HepG2 (cell line): Measurements from ENCODE around the gene TTBK1. TPM values are rescaled to one million over a fixed set of nuclear protein-coding genes. Genes with fewer than 3 reads are reported as not detected.

Experiments
- ATAC-seq: fragments of 200-7000 bp; cut with Tn5 transposase; 3 replicates; pipeline ENCODE4 v1.9.1; 2020; ENCODE audit warnings: mild to moderate bottlenecking, moderate library complexity
- BruUV-seq: library from RNA; stranded (reverse); fragments of 400-500 nt; replicated peaks from 2 replicates; lab custom pipeline; 2021; lab: Mats Ljungman, UMichigan
- CTCF ChIA-PET: fragments of 300-600 bp; formaldehyde crosslinking; extraction: SDS; loops from one replicate; lab custom pipeline; 2021; ENCODE audit warnings: low total read pairs, inconsistent platforms, low intra/inter-chr PET ratio; lab: Yijun Ruan, JAX
- POLR2A ChIA-PET: fragments of 350-600 bp; sonication (Branson Sonifier 250); formaldehyde crosslinking; loops from one replicate; lab custom pipeline; 2020; ENCODE audit warnings: antibody characterized with exemption, inconsistent platforms; lab: Yijun Ruan, JAX
- DNase-seq: peaks from one replicate; pipeline ENCODE4 v3.0.0-alpha.2; 2015; ENCODE audit warnings: low spot score
- FAIRE-seq: peaks from 3 replicates; lab custom pipeline; 2011; peaks lifted over from hg19 to GRCh38; lab: Jason Lieb, UNC
- H2AFZ ChIP-seq: one replicate; pipeline ENCODE4 v1.6.1; 2011; ENCODE audit warnings: low read length, inconsistent platforms
- H3K27ac ChIP-seq: fragments of 300-600 bp; 3 replicates; pipeline ENCODE4 v1.8.0; 2011; ENCODE audit warnings: mixed run types, mild to moderate bottlenecking, mixed read lengths, low read length, inconsistent platforms; ENCODE audit not compliant: insufficient read depth; ENCODE audit errors: extremely low read length
- H3K27me3 ChIP-seq, 2 experiments: fragments of 200-600 bp in 1 of 2; 2 replicates in 1 of 2; 3 replicates in 1 of 2; pipeline versions ENCODE4 v1.6.0 to v1.8.0; 2011; ENCODE audit warnings: low read length in 2 of 2, mild to moderate bottlenecking in 2 of 2, moderate library complexity in 2 of 2, inconsistent platforms in 1 of 2; ENCODE audit not compliant: insufficient read depth in 2 of 2, control insufficient read depth in 1 of 2
- H3K36me3 ChIP-seq, 2 experiments: fragments of 200-600 bp in 1 of 2; replicated peaks in 1 of 2; 2 replicates in 1 of 2; 3 replicates in 1 of 2; pipeline versions ENCODE4 v1.5.1 to v1.8.0; 2011; ENCODE audit warnings: low read length in 2 of 2, inconsistent platforms in 1 of 2; ENCODE audit not compliant: insufficient read depth in 2 of 2, control insufficient read depth in 1 of 2
- H3K4me1 ChIP-seq: 2 replicates; pipeline ENCODE4 v1.5.1; 2012; ENCODE audit warnings: low read length, inconsistent platforms; ENCODE audit not compliant: insufficient read depth
- H3K4me2 ChIP-seq: 2 replicates; pipeline ENCODE4 v1.6.0; 2011; ENCODE audit warnings: low read depth, low read length, inconsistent platforms
- H3K4me3 ChIP-seq, 3 experiments: fragments of 200-600 bp in 1 of 3; sonication (generic), shearing (Covaris generic) in 1 of 3; replicated peaks in 1 of 3; 2 replicates each; pipeline ENCODE4 v1.5.1; 2011 to 2016; ENCODE audit warnings: low read length in 3 of 3, inconsistent platforms in 2 of 3, low read depth in 2 of 3, mild to moderate bottlenecking in 2 of 3, control low read depth in 1 of 3, mixed read lengths in 1 of 3; ENCODE audit not compliant: insufficient read depth in 1 of 3
- H3K79me2 ChIP-seq: one replicate; pipeline ENCODE4 v1.6.1; 2011; ENCODE audit warnings: low read length, inconsistent platforms; ENCODE audit not compliant: insufficient read depth
- H3K9ac ChIP-seq: 2 replicates; pipeline ENCODE4 v1.6.0; 2011; ENCODE audit warnings: mild to moderate bottlenecking, low read depth, low read length, inconsistent platforms; ENCODE audit not compliant: insufficient read depth
- H3K9me3 ChIP-seq: 2 replicates; pipeline ENCODE4 v1.5.1; 2012; ENCODE audit warnings: mild to moderate bottlenecking, low read length
- H4K20me1 ChIP-seq: 2 replicates; pipeline ENCODE4 v1.6.0; 2011; ENCODE audit warnings: inconsistent platforms, mild to moderate bottlenecking, low read length, moderate library complexity; ENCODE audit not compliant: insufficient read depth
- ARID2 ChIP-seq: sonication (generic); formaldehyde crosslinking; IDR thresholded peaks from 2 replicates; pipeline ENCODE4 v1.8.1; 2022; ENCODE audit warnings: mild to moderate bottlenecking, missing genetic modification reagents, borderline replicate concordance
- ETV6 ChIP-seq: sonication (generic); formaldehyde crosslinking; conservative IDR thresholded peaks from 2 replicates; pipeline ENCODE4 v1.4.0; 2020; ENCODE audit warnings: missing genetic modification reagents
- FOXM1 ChIP-seq: sonication (generic); formaldehyde crosslinking; IDR thresholded peaks from 2 replicates; pipeline ENCODE4 v1.5.0; 2020; ENCODE audit warnings: missing genetic modification reagents
- GTF2F1 ChIP-seq: fragments of 150-350 bp; IDR thresholded peaks from 2 replicates; pipeline ENCODE4 v1.6.1; 2014; ENCODE audit warnings: low read length
- KDM2A ChIP-seq: sonication (generic); formaldehyde crosslinking; IDR thresholded peaks from 2 replicates; pipeline ENCODE4 v1.4.0; 2020; ENCODE audit warnings: low read depth, missing genetic modification reagents, borderline replicate concordance
- MLLT10 ChIP-seq: sonication (generic); formaldehyde crosslinking; IDR thresholded peaks from 2 replicates; pipeline ENCODE4 v1.4.0; 2020; ENCODE audit warnings: missing genetic modification reagents
- PHF21A ChIP-seq: sonication (generic); formaldehyde crosslinking; IDR thresholded peaks from 2 replicates; pipeline ENCODE4 v1.5.0; 2020; ENCODE audit warnings: mild to moderate bottlenecking, missing genetic modification reagents
- SOX6 ChIP-seq, 2 experiments: fragments of 450-650 bp in 1 of 2; sonication (generic) in 1 of 2; formaldehyde crosslinking in 1 of 2; IDR thresholded peaks; 2 replicates each; pipeline versions ENCODE4 v1.4.0 to v1.6.1; 2017 to 2020; ENCODE audit warnings: antibody characterized with exemption in 1 of 2, mild to moderate bottlenecking in 1 of 2, missing genetic modification reagents in 1 of 2
- TEAD3 ChIP-seq: optimal IDR thresholded peaks from 2 replicates; pipeline ENCODE3; 2016; ENCODE audit warnings: borderline replicate concordance
- ZNF329 ChIP-seq: sonication (generic); formaldehyde crosslinking; IDR thresholded peaks from 2 replicates; pipeline ENCODE4 v1.9.0; 2021; ENCODE audit warnings: low read depth, mild to moderate bottlenecking, missing genetic modification reagents
- ZNF331 ChIP-seq: sonication (generic); formaldehyde crosslinking; IDR thresholded peaks from 2 replicates; pipeline ENCODE4 v1.4.0; 2020; ENCODE audit warnings: missing genetic modification reagents
- ZNF335 ChIP-seq: sonication (generic); formaldehyde crosslinking; IDR thresholded peaks from 2 replicates; pipeline ENCODE4 v1.4.0; 2020; ENCODE audit warnings: missing genetic modification reagents
- ZNF616 ChIP-seq: sonication (generic); formaldehyde crosslinking; IDR thresholded peaks from 2 replicates; pipeline ENCODE4 v1.5.0; 2020; ENCODE audit warnings: low read depth, mild to moderate bottlenecking, missing genetic modification reagents
- ZNF629 ChIP-seq: sonication (generic); formaldehyde crosslinking; conservative IDR thresholded peaks from 2 replicates; pipeline ENCODE4 v1.5.0; 2020; ENCODE audit warnings: missing genetic modification reagents
- ZNF7 ChIP-seq: IDR thresholded peaks from 2 replicates; pipeline ENCODE4 v1.6.1; 2016; ENCODE audit warnings: missing biosample characterization, missing genetic modification reagents
- ZZZ3 ChIP-seq: sonication (generic); formaldehyde crosslinking; IDR thresholded peaks from 2 replicates; pipeline ENCODE4 v1.4.0; 2020; ENCODE audit warnings: missing genetic modification reagents, mild to moderate bottlenecking, borderline replicate concordance
- WGBS: methylation state at CpG from one replicate; pipeline ENCODE4 v1.1.6; 2017; ENCODE audit warnings: low lambda C conversion rate; 5-methylcytosine and 5-hydroxymethylcytosine counted together
- in situ Hi-C: cut with HindIII; loops from 2 replicates; pipeline ENCODE4 v1.10.0; 2017; ENCODE audit warnings: low pct_unique_long_range_greater_than_20kb; ENCODE audit not compliant: extremely low pct_ligation_motif_present
- intact Hi-C: fragments of 100-400 bp; cut with micrococcal nuclease; formaldehyde crosslinking; loops from one replicate; pipeline ENCODE4 v1.10.0; 2022; ENCODE audit not compliant: unreplicated experiment
- polyA plus RNA-seq, 8 experiments: library from polyadenylated mRNA; depleted of rRNA in 3 of 8; stranded (reverse) in 7 of 8; unstranded in 1 of 8; fragments of >200 nt; fragmentation: Illumina TruSeq in 4 of 8; extraction: Trizol in 4 of 8; gene quantifications; 2 replicates each; pipeline versions ENCODE4 v1.2.1 to v1.2.3, GENCODE V29; 2011 to 2016; ENCODE audit warnings: low read depth in 4 of 8, missing spikeins in 1 of 8, mixed read lengths in 1 of 8; ENCODE audit not compliant: insufficient read depth in 1 of 8
- total RNA-seq, 5 experiments: library from RNA; depleted of rRNA; stranded (reverse); fragments of >200 nt; fragmentation: Illumina TruSeq; extraction: Trizol; gene quantifications; 2 replicates each; pipeline ENCODE4 v1.2.3, GENCODE V29; 2016; ENCODE audit warnings: low read depth in 1 of 5
- TF ChIP-seq, protein P1 (sequence below): sonication (generic); formaldehyde crosslinking; IDR thresholded peaks from 2 replicates; pipeline ENCODE4 v1.4.0; 2020; ENCODE audit warnings: missing genetic modification reagents
- TF ChIP-seq, protein P2 (sequence below): sonication (generic); formaldehyde crosslinking; IDR thresholded peaks from 2 replicates; pipeline ENCODE4 v1.4.0; 2020; ENCODE audit warnings: missing genetic modification reagents

The TTBK1 gene
- total and polyA plus RNA-seq, 2 of the 13 experiments (the other 11 are each of a cell fraction or from before 2014, with no cell fraction given), result 0.24 to 0.33 TPM

DNA sequence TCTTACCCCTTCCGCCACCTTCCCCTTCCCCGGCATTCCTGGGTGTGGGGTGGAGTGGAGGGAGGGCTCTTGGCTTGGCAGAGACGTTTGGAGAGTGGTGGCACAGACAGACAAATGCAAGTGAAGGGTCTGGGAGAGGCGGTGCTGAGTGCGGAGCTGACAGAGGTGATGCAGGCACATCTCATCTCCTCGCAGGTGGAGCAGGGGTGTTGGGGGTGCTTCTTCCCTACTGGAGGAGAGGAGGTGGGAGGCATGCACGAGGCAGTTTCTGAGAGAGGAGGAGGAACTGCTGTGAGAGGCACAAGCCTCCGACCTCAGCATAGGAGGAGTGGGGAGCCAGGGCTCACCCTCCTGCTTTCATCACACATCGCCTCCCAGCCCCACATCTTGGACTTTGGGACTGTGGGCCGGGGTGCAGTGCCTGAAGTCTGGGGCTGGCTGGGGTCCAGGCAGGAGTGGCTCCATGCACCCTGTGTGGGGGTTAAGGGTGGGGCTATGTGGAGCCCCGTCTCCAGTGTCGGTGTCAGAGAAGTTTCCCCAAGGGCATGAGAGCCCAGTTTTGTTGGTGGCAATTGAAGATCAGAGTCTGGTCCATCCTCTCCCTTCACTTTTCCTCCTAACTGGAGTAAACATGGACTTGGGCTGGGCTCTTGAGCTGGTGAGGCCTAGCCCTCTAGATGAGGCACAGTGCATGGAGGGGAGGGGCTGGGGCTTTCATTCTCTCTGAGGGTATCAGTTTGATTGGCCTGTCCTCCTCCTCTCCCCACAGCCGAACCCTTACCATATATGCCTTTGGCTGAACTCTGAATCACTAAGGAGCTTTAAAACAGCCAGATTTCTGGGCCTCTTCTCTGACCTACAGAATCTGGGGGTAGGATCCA is 34.6 kb downstream of the TTBK1 start (continued):
- TF ChIP-seq SOX6 (IDR thresholded peaks at IDR 0.05), result no peak
- TF ChIP-seq SOX6 (CRISPR knock-in tag; IDR thresholded peaks at IDR 0.05), result 0 out of 2 replicates have a peak, but pooled peaks have one; percentile 44
- no peak for TF ChIP-seq ZNF7 (CRISPR knock-in tag)
- TF ChIP-seq ARID2 (CRISPR knock-in tag), result no peak
- TF ChIP-seq ZNF335 (CRISPR knock-in tag), result no peak
- 0 out of 2 replicates have a peak, but pooled peaks have one; percentile 49 for TF ChIP-seq KDM2A (CRISPR knock-in tag)
- no peak for TF ChIP-seq GTF2F1
- TF ChIP-seq ZNF616 (CRISPR knock-in tag), result no peak; the same call in 1 of the 2 replicates
- TF ChIP-seq ZNF629, result no peak

DNA sequence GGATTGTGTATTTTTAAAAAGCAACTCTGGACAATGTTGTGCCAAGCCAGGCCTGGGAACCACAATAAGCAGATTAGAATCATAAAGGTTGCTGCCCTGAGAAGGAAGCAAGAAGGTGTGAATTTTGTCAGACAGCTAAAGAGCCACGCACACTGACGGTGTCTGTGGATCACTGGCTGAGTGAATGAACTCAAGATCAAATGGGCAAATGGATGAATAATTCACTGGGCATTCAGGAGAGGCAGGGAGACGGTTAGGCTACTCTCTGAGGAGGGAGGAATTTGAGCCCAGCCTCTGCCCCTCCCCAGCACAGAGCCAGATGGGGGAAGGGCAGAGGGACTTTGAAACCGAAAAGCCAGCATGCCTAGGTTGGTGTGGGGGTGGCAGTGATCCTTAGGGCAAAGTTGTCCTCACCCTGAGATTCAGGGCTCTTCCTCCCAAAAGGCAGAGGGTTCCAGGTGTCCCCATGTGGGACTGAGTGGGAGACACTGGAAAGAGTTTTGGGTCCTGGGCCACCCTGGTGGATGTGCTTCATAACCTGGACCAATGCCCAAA is 35.3 kb downstream of the TTBK1 start:
- CTCF ChIA-PET, result no interaction called here
- no peak; the same call in 1 of the 2 replicates for TF ChIP-seq ETV6
- no peak for TF ChIP-seq ZNF329 (CRISPR knock-in tag)
- TF ChIP-seq FOXM1, result no peak
- no peak; the same call in 1 of the 2 replicates for TF ChIP-seq PHF21A
- TF ChIP-seq ZZZ3 (CRISPR knock-in tag), result no peak; the same call in 1 of the 2 replicates
- no peak for TF ChIP-seq MLLT10 (CRISPR knock-in tag)
- peak; percentile 89 for TF ChIP-seq TEAD3 (CRISPR knock-in tag)
- TF ChIP-seq, protein P1, sequence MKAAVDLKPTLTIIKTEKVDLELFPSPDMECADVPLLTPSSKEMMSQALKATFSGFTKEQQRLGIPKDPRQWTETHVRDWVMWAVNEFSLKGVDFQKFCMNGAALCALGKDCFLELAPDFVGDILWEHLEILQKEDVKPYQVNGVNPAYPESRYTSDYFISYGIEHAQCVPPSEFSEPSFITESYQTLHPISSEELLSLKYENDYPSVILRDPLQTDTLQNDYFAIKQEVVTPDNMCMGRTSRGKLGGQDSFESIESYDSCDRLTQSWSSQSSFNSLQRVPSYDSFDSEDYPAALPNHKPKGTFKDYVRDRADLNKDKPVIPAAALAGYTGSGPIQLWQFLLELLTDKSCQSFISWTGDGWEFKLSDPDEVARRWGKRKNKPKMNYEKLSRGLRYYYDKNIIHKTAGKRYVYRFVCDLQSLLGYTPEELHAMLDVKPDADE (CRISPR knock-in tag), result no peak
- TF ChIP-seq ZNF331, result peak; percentile 51; the same call in 1 of the 2 replicates
- TF ChIP-seq, protein P2, sequence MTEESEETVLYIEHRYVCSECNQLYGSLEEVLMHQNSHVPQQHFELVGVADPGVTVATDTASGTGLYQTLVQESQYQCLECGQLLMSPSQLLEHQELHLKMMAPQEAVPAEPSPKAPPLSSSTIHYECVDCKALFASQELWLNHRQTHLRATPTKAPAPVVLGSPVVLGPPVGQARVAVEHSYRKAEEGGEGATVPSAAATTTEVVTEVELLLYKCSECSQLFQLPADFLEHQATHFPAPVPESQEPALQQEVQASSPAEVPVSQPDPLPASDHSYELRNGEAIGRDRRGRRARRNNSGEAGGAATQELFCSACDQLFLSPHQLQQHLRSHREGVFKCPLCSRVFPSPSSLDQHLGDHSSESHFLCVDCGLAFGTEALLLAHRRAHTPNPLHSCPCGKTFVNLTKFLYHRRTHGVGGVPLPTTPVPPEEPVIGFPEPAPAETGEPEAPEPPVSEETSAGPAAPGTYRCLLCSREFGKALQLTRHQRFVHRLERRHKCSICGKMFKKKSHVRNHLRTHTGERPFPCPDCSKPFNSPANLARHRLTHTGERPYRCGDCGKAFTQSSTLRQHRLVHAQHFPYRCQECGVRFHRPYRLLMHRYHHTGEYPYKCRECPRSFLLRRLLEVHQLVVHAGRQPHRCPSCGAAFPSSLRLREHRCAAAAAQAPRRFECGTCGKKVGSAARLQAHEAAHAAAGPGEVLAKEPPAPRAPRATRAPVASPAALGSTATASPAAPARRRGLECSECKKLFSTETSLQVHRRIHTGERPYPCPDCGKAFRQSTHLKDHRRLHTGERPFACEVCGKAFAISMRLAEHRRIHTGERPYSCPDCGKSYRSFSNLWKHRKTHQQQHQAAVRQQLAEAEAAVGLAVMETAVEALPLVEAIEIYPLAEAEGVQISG (CRISPR knock-in tag), result no peak

More for the DNA sequence above, 35.3 kb downstream of the TTBK1 start:
- Histone ChIP-seq H4K20me1 (no peaks in the 10 kb centered on the region), H3K79me2 (peaks cover 7% of the 10 kb centered on the region), H3K9ac (peak overlapping the region; percentile 97), H3K9me3 (no peaks in the 10 kb centered on the region), H3K27me3 (no peaks in the 10 kb centered on the region), H2AFZ (no peak overlapping the region), H3K4me3 (peak overlapping the region in 2 of 3 experiments; percentile 40 to 86; a peak in 1 of 6 replicates), H3K36me3 (no peaks in the 10 kb centered on the region), H3K27ac (peak overlapping the region; percentile 94), H3K4me1 (peaks cover 91% of the 10 kb centered on the region), H3K4me2 (peak overlapping the region; percentile 88)
- FAIRE-seq (peak; percentile 92), DNase-seq (peak; percentile 81), ATAC-seq (peak; percentile 8)
- intact Hi-C loops, result no loop called here
- BruUV-seq, result TSS peak; percentile 78
- WGBS, result 0% methylated on average over 4 of the region's 4 CpGs
- in situ Hi-C loops, result no loop called here
- POLR2A ChIA-PET, result interaction anchor here (0.7 to 20.0 kb wide), 8 partner anchors 11 to 158 kb away, joined by 3 to 314 read pairs (median 6); partner anchors contain the start of genes DNPH1 and SLC22A7
